KG1 (cell line): ENCODE data around the gene RFX5.

Experiments used
- DNase-seq: peaks from one replicate; lab custom pipeline; 2025; lab: John Stamatoyannopoulos, UW

RFX5 gene

GRCh38 chr1:151325231-151325630 lies 21.8 kb downstream of the RFX5 start:
- no peak for DNase-seq

- no peak for DNase-seq
Measured at GRCh38 chr1:151324390-151324930, 22.6 kb downstream of the RFX5 start.

GRCh38 chr1:151318975-151319374 lies 28.1 kb downstream of the RFX5 start:
- DNase-seq, result no peak

GRCh38 chr1:151315565-151316235 lies 31.4 kb downstream of the RFX5 start:
- DNase-seq, result no peak

GRCh38 chr1:151314137-151314875 lies 32.7 kb downstream of the RFX5 start:
- DNase-seq, result no peak

- no peak for DNase-seq
Measured at GRCh38 chr1:151313501-151313900, 33.6 kb downstream of the RFX5 start.

- DNase-seq, result no peak
Measured at GRCh38 chr1:151312826-151313225, 34.2 kb downstream of the RFX5 start.

- DNase-seq, result no peak
Measured at GRCh38 chr1:151312411-151312810, 34.6 kb downstream of the RFX5 start.

- DNase-seq, result no peak
Measured at GRCh38 chr1:151311589-151312331, 35.3 kb downstream of the RFX5 start.

- no peak for DNase-seq
Measured at GRCh38 chr1:151311011-151311410, 36.0 kb downstream of the RFX5 start.

GRCh38 chr1:151309811-151310323 lies 37.2 kb downstream of the RFX5 start:
- no peak for DNase-seq

GRCh38 chr1:151294742-151295462 lies 52.1 kb downstream of the RFX5 start:
- DNase-seq, result no peak

GRCh38 chr1:151293093-151293492 lies 54.0 kb downstream of the RFX5 start:
- DNase-seq, result no peak

GRCh38 chr1:151292207-151293030 lies 54.6 kb downstream of the RFX5 start:
- DNase-seq, result no peak

- DNase-seq, result no peak
Measured at GRCh38 chr1:151290709-151291303, 56.2 kb downstream of the RFX5 start.
